Measurements from ENCODE around the gene VAV1. TPM values are rescaled to one million over a fixed set of nuclear protein-coding genes. Genes with fewer than 3 reads are reported as not detected.
A peak's percentile ranks its signal among the peaks of the same experiment; 100 is the strongest.

VAV1 gene
- total and polyA plus RNA-seq, 9 of the 15 experiments (the other 6 are each of a cell fraction or from before 2014, with no cell fraction given) = 0.46 to 20.1 (median 11.1) TPM

GRCh38 chr19:6737284-6737872 is 35.1 kb upstream of the VAV1 start, which contains the start of gene GPR108 (continued):
- TF ChIP-seq PATZ1 (CRISPR knock-in tag; IDR thresholded peaks at IDR 0.05; ENCODE audit: borderline replicate concordance) (no peak), SNAPC5 (CRISPR knock-in tag; IDR thresholded peaks at IDR 0.05) (no peak), THRAP3 (IDR thresholded peaks at IDR 0.05; ENCODE audit: borderline replicate concordance) (no peak), BCL6 (CRISPR knock-in tag; IDR thresholded peaks at IDR 0.05) (no peak), CTCFL (IDR thresholded peaks at IDR 0.05; ENCODE audit: borderline replicate concordance, insufficient read depth, low read depth, low read length, poor library complexity, severe bottlenecking) (no peak), RNF219 (CRISPR knock-in tag; IDR thresholded peaks at IDR 0.05) (no peak), MAFG (tag; conservative IDR thresholded peaks at IDR 0.05) (no peak), FOSL1 (tag; conservative IDR thresholded peaks at IDR 0.05) (no peak), NUFIP1 (IDR thresholded peaks at IDR 0.05; ENCODE audit: partially characterized antibody) (peak; percentile 91), NRF1 (conservative IDR thresholded peaks at IDR 0.05 in 1 of 2, IDR thresholded peaks at IDR 0.05 in 1 of 2) (no peak), HDAC3 (IDR thresholded peaks at IDR 0.05; ENCODE audit: borderline replicate concordance, partially characterized antibody) (peak; percentile 11), ELF2 (CRISPR knock-in tag; IDR thresholded peaks at IDR 0.05) (peak; percentile 74), ETV5 (CRISPR knock-in tag; IDR thresholded peaks at IDR 0.05; ENCODE audit: low read depth) (no peak; the same call in 1 of the 2 replicates), TCF7 (IDR thresholded peaks at IDR 0.05; ENCODE audit: borderline replicate concordance) (no peak), GABPA (tag; conservative IDR thresholded peaks at IDR 0.05; ENCODE audit: low read depth) (no peak), RHOXF2B (CRISPR knock-in tag; conservative IDR thresholded peaks at IDR 0.05) (no peak), ETV1 (tag; conservative IDR thresholded peaks at IDR 0.05; ENCODE audit: low read depth) (peak; percentile 37), KLF16 (IDR thresholded peaks at IDR 0.05) (no peak), ZNF197 (CRISPR knock-in tag; IDR thresholded peaks at IDR 0.05; ENCODE audit: low read depth) (no peak), TCF15 (CRISPR knock-in tag; IDR thresholded peaks at IDR 0.05) (no peak), ZKSCAN3 (CRISPR knock-in tag; IDR thresholded peaks at IDR 0.05) (no peak)

All from K562 (cell line).